HCT116 (cell line): ENCODE measurements around the gene LSM2.

ENCODE experiments used
- EZH2phosphoT487 ChIP-seq: fragments of 200-600 bp; IDR thresholded peaks from 2 replicates; pipeline ENCODE4 v1.6.1; 2018; ENCODE audit warnings: antibody characterized with exemption, borderline replicate concordance
- POLR2A ChIP-seq: IDR thresholded peaks from 2 replicates; pipeline ENCODE4 v1.7.0; 2011; ENCODE audit warnings: borderline replicate concordance; ENCODE audit not compliant: insufficient read depth, insufficient read length; ENCODE audit errors: extremely low read depth
- REST ChIP-seq: IDR thresholded peaks from 2 replicates; pipeline ENCODE4 v1.6.1; 2012; ENCODE audit warnings: low read depth

- no peak for TF ChIP-seq POLR2A
- TF ChIP-seq REST, result no peak
- TF ChIP-seq EZH2phosphoT487, result no peak
Measured at GRCh38 chr6:31826793-31827285, 20.1 kb upstream of the LSM2 start.
